Measurements from ENCODE around the gene KIAA1217. TPM values are rescaled to one million over a fixed set of nuclear protein-coding genes. Genes with fewer than 3 reads are reported as not detected.
A peak's percentile ranks its signal among the peaks of the same experiment; 100 is the strongest.

Gene KIAA1217
- total RNA-seq, 1 experiment from 2014 or later, result 7.8 TPM

DNA sequence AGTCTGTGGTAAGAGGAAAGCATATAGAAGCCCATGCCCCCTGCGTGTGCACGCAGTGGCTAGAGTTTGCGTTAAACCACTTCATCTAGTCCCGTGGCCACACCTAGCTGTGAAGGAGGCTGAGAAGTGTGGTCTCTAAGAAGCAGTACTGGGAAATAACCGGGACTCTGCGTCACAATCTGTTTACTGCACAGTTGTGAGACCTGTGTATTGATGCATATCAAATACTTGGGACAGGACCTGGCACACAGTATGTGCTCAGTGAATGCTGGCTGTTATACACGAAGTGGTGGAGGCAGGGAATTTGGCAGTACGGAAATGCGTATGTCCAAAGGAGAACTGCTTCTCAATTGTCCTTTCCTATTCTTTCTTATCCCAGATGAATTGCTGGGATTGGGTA, 365.2 kb downstream of the KIAA1217 start:
- ChIA-PET CTCF (no interaction called here), POLR2A (no interaction called here), RAD21 (ENCODE audit: low non-redundant PET in 1 of 2, low total read pairs in 2 of 2, uncharacterized antibody in 2 of 2, unreplicated experiment in 2 of 2) (no interaction called here)
- H4K20me1 ChIP-seq (ENCODE audit: insufficient read depth), result no peaks in the 10 kb centered on the region
- H3K27me3 ChIP-seq (ENCODE audit: insufficient read depth, low read length), result peaks cover 4% of the 10 kb centered on the region; the same call in 1 of the 2 replicates
- 0 out of 2 replicates have a peak, but pooled peaks have one; percentile 20 for ATAC-seq
- no peak for DNase-seq (ENCODE audit: low read depth, low spot score)
- no peak overlapping the region for H3K27ac ChIP-seq (ENCODE audit: low read depth, low read length)
- no peak overlapping the region for H2AFZ ChIP-seq (ENCODE audit: low read depth, low read length, poor library complexity, severe bottlenecking)
- no peak overlapping the region for H3K4me2 ChIP-seq (ENCODE audit: low read length)
- H3K9me3 ChIP-seq (ENCODE audit: control insufficient read depth in 1 of 2, insufficient read depth in 1 of 2, low read depth in 1 of 2, low read length in 2 of 2), result no peaks in the 10 kb centered on the region
- no TSS peak for BruUV-seq (replicated peaks)
- TF ChIP-seq ZFX (IDR thresholded peaks at IDR 0.05) (no peak), FOSL1 (IDR thresholded peaks at IDR 0.05; ENCODE audit: low read depth) (no peak), JUND (IDR thresholded peaks at IDR 0.05) (no peak), SP1 (IDR thresholded peaks at IDR 0.05; ENCODE audit: low read depth) (no peak), ELF1 (IDR thresholded peaks at IDR 0.05; ENCODE audit: borderline replicate concordance, low read depth) (no peak), CBX3 (IDR thresholded peaks at IDR 0.05; ENCODE audit: low read depth) (no peak), RAD21 (IDR thresholded peaks at IDR 0.05; ENCODE audit: low read depth) (no peak), SRF (IDR thresholded peaks at IDR 0.05; ENCODE audit: low read depth) (no peak), POLR2A (IDR thresholded peaks at IDR 0.05; ENCODE audit: borderline replicate concordance, extremely low read depth, insufficient read depth, insufficient read length) (no peak), REST (IDR thresholded peaks at IDR 0.05; ENCODE audit: low read depth) (no peak), ATF3 (IDR thresholded peaks at IDR 0.05) (no peak), EZH2phosphoT487 (IDR thresholded peaks at IDR 0.05; ENCODE audit: borderline replicate concordance) (no peak), POLR2AphosphoS5 (IDR thresholded peaks at IDR 0.05; ENCODE audit: low read depth, low read length) (no peak), SIN3A (IDR thresholded peaks at IDR 0.05; ENCODE audit: low read depth) (no peak), YY1 (IDR thresholded peaks at IDR 0.05; ENCODE audit: extremely low read depth, insufficient replicate concordance, low read depth, low read length) (no peak), TCF7L2 (IDR thresholded peaks at IDR 0.05; ENCODE audit: borderline replicate concordance, extremely low read depth, insufficient read depth, insufficient read length) (no peak), ZBTB33 (IDR thresholded peaks at IDR 0.05; ENCODE audit: extremely low read depth, insufficient replicate concordance, low read length) (no peak), ZNF274 (IDR thresholded peaks at IDR 0.05; ENCODE audit: low read depth, low read length) (no peak), EZH2 (IDR thresholded peaks at IDR 0.05) (no peak), CEBPB (IDR thresholded peaks at IDR 0.05; ENCODE audit: low read depth) (no peak)
- H3K9me2 ChIP-seq (ENCODE audit: insufficient read depth), result no peaks in the 10 kb centered on the region
- H3K4me3 ChIP-seq (replicated peaks in 1 of 2; ENCODE audit: low read depth in 1 of 2, low read length in 2 of 2), result no peak overlapping the region
- no peaks in the 10 kb centered on the region for H3K36me3 ChIP-seq (ENCODE audit: control insufficient read depth in 1 of 2, insufficient read depth in 2 of 2, low read length in 2 of 2)
- H3K4me1 ChIP-seq (ENCODE audit: control insufficient read depth in 1 of 2, insufficient read depth in 2 of 2, low read length in 2 of 2), result no peaks in the 10 kb centered on the region
- H3K9ac ChIP-seq (ENCODE audit: low read length), result no peak overlapping the region
- H3K79me2 ChIP-seq (ENCODE audit: insufficient read depth, low read length), result no peaks in the 10 kb centered on the region
- intact Hi-C loops (cut with micrococcal nuclease), result no loop called here
